K562 (cell line): ENCODE measurements around the gene FBN1.

Source experiments
- BACH1 ChIP-seq: fragments of 200-800 bp; sonication (Bioruptor generic); IDR thresholded peaks from 2 replicates; pipeline ENCODE4 v1.6.1; 2016; ENCODE audit warnings: missing genetic modification characterization, missing compliant biosample characterization
- CTCF ChIP-seq, 3 experiments: IDR thresholded peaks in 2 of 3; conservative IDR thresholded peaks in 1 of 3; 2 replicates each; pipeline ENCODE4 v1.5.1; 2011 to 2012; ENCODE audit warnings: low read length in 3 of 3, mild to moderate bottlenecking in 3 of 3, control low read depth in 2 of 3, improper control_type of control experiment in 1 of 3, inconsistent platforms in 1 of 3, low read depth in 1 of 3, mixed read lengths in 1 of 3, moderate library complexity in 1 of 3; ENCODE audit not compliant: insufficient read depth in 2 of 3
- E2F6 ChIP-seq, 2 experiments: IDR thresholded peaks; 2 replicates each; pipeline ENCODE4 v1.6.1; 2011; ENCODE audit warnings: borderline replicate concordance in 1 of 2, control low read depth in 1 of 2, low read depth in 1 of 2, low read length in 1 of 2, mild to moderate bottlenecking in 1 of 2, mixed read lengths in 1 of 2, moderate library complexity in 1 of 2; ENCODE audit not compliant: insufficient read depth in 1 of 2, insufficient read length in 1 of 2, poor library complexity in 1 of 2, severe bottlenecking in 1 of 2; ENCODE audit errors: extremely low read depth in 1 of 2
- GABPA ChIP-seq: fragments of 200-800 bp; sonication (Bioruptor generic); conservative IDR thresholded peaks from 2 replicates; pipeline ENCODE4 v1.6.1; 2016; ENCODE audit warnings: low read depth, missing genetic modification characterization, missing compliant biosample characterization
- KLF1 ChIP-seq: fragments of 450-650 bp; IDR thresholded peaks from 2 replicates; pipeline ENCODE4 v1.6.1; 2016; ENCODE audit warnings: missing genetic modification characterization, missing compliant biosample characterization
- MXI1 ChIP-seq: IDR thresholded peaks from 2 replicates; pipeline ENCODE4 v1.6.1; 2011; ENCODE audit warnings: low read depth, mild to moderate bottlenecking, improper control_type of control experiment, low read length
- MYBL2 ChIP-seq, 2 experiments: fragments of 450-650 bp in 1 of 2; sonication (generic) in 1 of 2; formaldehyde crosslinking in 1 of 2; IDR thresholded peaks; 2 replicates each; pipeline versions ENCODE4 v1.6.1 to v1.8.1; 2017 to 2022; ENCODE audit warnings: borderline replicate concordance in 1 of 2, inconsistent platforms in 1 of 2, low read depth in 1 of 2, mild to moderate bottlenecking in 1 of 2, missing genetic modification reagents in 1 of 2, moderate library complexity in 1 of 2
- TOE1 ChIP-seq, 2 experiments: fragments of 450-650 bp in 1 of 2; sonication (generic) in 1 of 2; formaldehyde crosslinking in 1 of 2; IDR thresholded peaks; 2 replicates each; pipeline versions ENCODE4 v1.7.1 to v1.8.0; 2016 to 2022; ENCODE audit warnings: borderline replicate concordance in 2 of 2, mild to moderate bottlenecking in 2 of 2, antibody characterized with exemption in 1 of 2, inconsistent platforms in 1 of 2, low read depth in 1 of 2, missing genetic modification reagents in 1 of 2, moderate library complexity in 1 of 2
- TSHZ1 ChIP-seq: fragments of 250-450 bp; sonication (Bioruptor Pico); IDR thresholded peaks from 2 replicates; pipeline ENCODE4 v1.4.0; 2020; ENCODE audit warnings: mild to moderate bottlenecking, moderate library complexity
- YY1 ChIP-seq, 3 experiments: IDR thresholded peaks; 2 replicates each; pipeline ENCODE4 v1.6.1; 2011; ENCODE audit warnings: low read length in 2 of 3, mild to moderate bottlenecking in 2 of 3, moderate library complexity in 2 of 3, borderline replicate concordance in 1 of 3, control low read depth in 1 of 3, low read depth in 1 of 3; ENCODE audit not compliant: insufficient read depth in 3 of 3, insufficient replicate concordance in 2 of 3, control insufficient read depth in 1 of 3, insufficient read length in 1 of 3; ENCODE audit errors: extremely low read depth in 1 of 3
- ZBTB49 ChIP-seq: sonication (generic); formaldehyde crosslinking; IDR thresholded peaks from 2 replicates; pipeline ENCODE4 v1.8.0; 2022; ENCODE audit warnings: missing genetic modification reagents, mild to moderate bottlenecking, borderline replicate concordance
- ZEB2 ChIP-seq: fragments of 450-650 bp; IDR thresholded peaks from 2 replicates; pipeline ENCODE4 v1.6.1; 2016
- ZNF165 ChIP-seq: fragments of 250-450 bp; sonication (Bioruptor Pico); IDR thresholded peaks from 2 replicates; pipeline ENCODE4 v1.4.0; 2020; ENCODE audit warnings: borderline replicate concordance

GRCh38 chr15:48596415-48596814 lies 49.1 kb downstream of the FBN1 start:
- no peak for TF ChIP-seq CTCF (IDR thresholded peaks at IDR 0.05 in 2 of 3, conservative IDR thresholded peaks at IDR 0.05 in 1 of 3; ENCODE audit: insufficient read depth in 2 of 3, low read depth in 1 of 3, low read length in 3 of 3)
- TF ChIP-seq TSHZ1 (CRISPR knock-in tag) = no peak
- TF ChIP-seq ZNF165 (CRISPR knock-in tag) = no peak
- no peak for TF ChIP-seq ZBTB49 (CRISPR knock-in tag)
- no peak for TF ChIP-seq TOE1 (IDR thresholded peaks at IDR 0.05; ENCODE audit: borderline replicate concordance)
- TF ChIP-seq TOE1 (CRISPR knock-in tag; IDR thresholded peaks at IDR 0.05; ENCODE audit: borderline replicate concordance, low read depth) = no peak
- no peak for TF ChIP-seq E2F6 (IDR thresholded peaks at IDR 0.05; ENCODE audit: borderline replicate concordance in 1 of 2, extremely low read depth in 1 of 2, insufficient read depth in 1 of 2, insufficient read length in 1 of 2, low read depth in 1 of 2, low read length in 1 of 2, poor library complexity in 1 of 2, severe bottlenecking in 1 of 2)
- TF ChIP-seq BACH1 (tag) = no peak
- TF ChIP-seq MXI1 = no peak
- no peak for TF ChIP-seq ZEB2
- no peak for TF ChIP-seq YY1 (IDR thresholded peaks at IDR 0.05; ENCODE audit: borderline replicate concordance in 1 of 3, control insufficient read depth in 1 of 3, extremely low read depth in 1 of 3, insufficient read depth in 3 of 3, insufficient read length in 1 of 3, insufficient replicate concordance in 2 of 3, low read depth in 1 of 3, low read length in 2 of 3)
- no peak for TF ChIP-seq KLF1 (tag)
- TF ChIP-seq MYBL2 (IDR thresholded peaks at IDR 0.05; ENCODE audit: low read depth) = no peak
- no peak for TF ChIP-seq MYBL2 (CRISPR knock-in tag; IDR thresholded peaks at IDR 0.05; ENCODE audit: borderline replicate concordance)
- TF ChIP-seq GABPA (tag) = no peak
